KG1 (cell line): ENCODE measurements around the gene BBS1.
"Not testable (repeated sequence)": the region's sequence is repeated elsewhere in the genome, so short reads cannot be mapped to it uniquely, and the experiment has no call there.

Source experiments
- DNase-seq: peaks from one replicate; lab custom pipeline; 2025; lab: John Stamatoyannopoulos, UW

BBS1 gene

DNA sequence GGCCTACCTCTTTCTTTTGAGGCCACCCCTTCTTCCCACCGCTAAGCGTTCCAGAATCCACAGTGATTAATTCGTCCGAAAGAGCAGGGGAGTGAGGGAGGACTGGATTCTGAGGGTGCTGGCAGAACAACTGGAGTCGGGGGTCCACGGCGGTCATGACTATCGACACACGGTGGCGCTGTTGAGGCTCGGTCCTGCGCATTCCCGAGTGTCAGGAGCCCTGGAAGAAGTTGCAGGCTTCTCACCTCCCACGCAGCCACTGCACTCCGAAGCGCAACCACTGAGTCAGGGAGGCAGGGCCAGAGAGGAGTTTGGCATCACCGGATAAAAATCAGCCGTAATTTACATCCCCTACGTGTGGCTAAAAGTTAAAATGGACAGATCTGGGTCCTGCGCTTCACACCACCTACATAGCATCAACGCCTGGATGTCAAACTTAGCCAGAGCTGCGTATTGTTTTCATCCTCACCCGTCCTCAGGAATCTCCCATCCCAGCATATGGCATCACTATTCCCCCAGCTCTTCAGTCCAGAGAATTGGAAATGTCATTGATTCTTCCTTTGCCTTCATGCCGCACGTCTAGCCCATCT, 68.7 kb downstream of the BBS1 start:
- DNase-seq, result peak; percentile 24

DNA sequence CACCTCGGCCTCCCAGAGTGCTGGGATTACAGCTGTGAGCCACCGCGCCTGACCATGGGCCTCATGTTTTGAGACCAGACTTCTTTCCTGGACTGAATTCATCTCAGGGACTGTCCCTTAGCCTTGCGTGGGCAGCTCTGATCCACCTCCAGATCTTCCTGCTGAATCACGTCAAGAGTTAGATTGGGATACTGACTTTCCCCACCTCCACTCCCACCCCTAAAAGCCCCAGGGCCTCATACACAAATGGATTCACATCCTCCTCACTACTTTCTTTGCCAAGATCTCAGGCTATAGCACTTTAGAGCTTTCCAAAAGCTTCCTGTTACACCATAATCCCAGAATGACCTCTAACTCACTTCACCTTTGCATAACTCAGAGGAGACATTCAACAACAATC, 70.4 kb downstream of the BBS1 start:
- DNase-seq, result no peak

DNA sequence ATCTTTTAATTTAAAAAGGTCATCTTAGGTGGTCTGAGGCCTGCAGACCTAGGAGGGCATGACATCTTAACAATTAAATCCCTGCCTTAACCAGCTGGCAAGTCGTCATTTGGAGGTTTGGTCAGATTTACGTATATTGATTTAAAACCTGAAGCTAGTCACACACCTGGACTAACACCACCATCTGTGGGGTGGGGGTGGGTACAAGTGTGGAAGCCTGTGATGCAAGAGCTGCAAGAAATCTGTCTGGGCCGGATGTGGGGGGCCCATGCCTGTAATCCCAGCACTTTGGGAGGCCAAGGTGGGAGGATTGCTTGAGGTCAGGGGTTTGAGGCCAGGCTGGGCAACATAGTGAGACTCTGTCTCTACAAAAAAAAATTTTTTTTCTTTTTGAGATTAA, 70.8 kb downstream of the BBS1 start:
- no peak for DNase-seq

DNA sequence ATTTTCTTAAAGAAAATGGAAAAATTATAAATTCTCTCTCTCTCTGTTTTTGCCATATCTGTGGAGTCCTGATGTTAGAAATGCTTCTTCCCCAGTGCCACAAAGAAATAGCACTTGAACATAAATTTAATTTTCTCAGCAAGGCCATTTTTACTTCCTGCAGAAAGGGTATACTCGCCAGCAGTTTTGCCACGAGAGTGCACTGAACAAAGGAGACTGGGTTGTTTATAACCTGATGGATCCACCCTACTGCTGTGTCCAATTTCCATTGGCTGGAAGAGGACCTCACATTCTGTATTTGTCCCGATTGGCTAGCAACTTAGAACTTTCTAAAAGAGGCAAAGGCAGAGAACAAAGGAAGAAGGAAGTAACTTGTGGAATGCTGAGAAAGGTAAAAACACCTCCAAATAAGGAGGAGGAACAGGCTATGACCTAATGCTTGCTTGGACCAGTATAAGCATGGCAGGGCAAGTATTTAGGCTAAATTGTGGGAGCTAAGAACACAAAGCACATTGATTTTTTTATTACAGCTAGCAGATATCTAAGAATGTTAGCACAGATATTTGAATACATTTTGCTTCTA, 72.2 kb downstream of the BBS1 start:
- not testable (repeated sequence) for DNase-seq
